NT2/D1 (cell line): ENCODE data around the gene PSME3.
"Not testable (repeated sequence)": the region's sequence is repeated elsewhere in the genome, so short reads cannot be mapped to it uniquely, and the experiment has no call there.

Experiments used
- DNase-seq: peaks from one replicate; pipeline ENCODE4 v3.0.0-alpha.2; 2011; ENCODE audit warnings: low read depth, low spot score
- H3K27me3 ChIP-seq: 2 replicates; pipeline ENCODE4 v1.6.0; 2011; ENCODE audit warnings: mild to moderate bottlenecking; ENCODE audit not compliant: insufficient read length, insufficient read depth
- H3K36me3 ChIP-seq: 2 replicates; pipeline ENCODE4 v1.6.1; 2011; ENCODE audit warnings: mild to moderate bottlenecking, low read length, mixed read lengths; ENCODE audit not compliant: insufficient read depth, insufficient read length
- H3K4me1 ChIP-seq: 2 replicates; pipeline ENCODE4 v1.5.1; 2011; ENCODE audit not compliant: insufficient read depth, insufficient read length
- H3K4me3 ChIP-seq: 2 replicates; pipeline ENCODE4 v1.5.1; 2011; ENCODE audit warnings: low read depth; ENCODE audit not compliant: insufficient read length
- H3K9ac ChIP-seq: 2 replicates; pipeline ENCODE4 v1.6.0; 2011; ENCODE audit warnings: low read depth; ENCODE audit not compliant: insufficient read length
- H3K9me3 ChIP-seq: 2 replicates; pipeline ENCODE4 v1.5.1; 2011; ENCODE audit warnings: mild to moderate bottlenecking, low read length; ENCODE audit not compliant: insufficient read depth
- SUZ12 ChIP-seq: IDR thresholded peaks from 2 replicates; pipeline ENCODE4 v1.6.1; 2011; ENCODE audit not compliant: insufficient read length, insufficient read depth; ENCODE audit errors: extremely low read depth
- YY1 ChIP-seq: IDR thresholded peaks from 2 replicates; pipeline ENCODE4 v1.6.1; 2011; ENCODE audit not compliant: insufficient read length, insufficient read depth
- ZNF274 ChIP-seq: IDR thresholded peaks from 2 replicates; pipeline ENCODE4 v1.6.1; 2011; ENCODE audit warnings: mild to moderate bottlenecking, low read depth, low read length

Gene PSME3

GRCh38 chr17:42853004-42853403 is 19.8 kb downstream of the PSME3 start:
- no peak for DNase-seq
- Histone ChIP-seq H3K27me3 (no peaks in the 10 kb centered on the region), H3K36me3 (no peaks in the 10 kb centered on the region), H3K9me3 (no peaks in the 10 kb centered on the region), H3K4me3 (no peak overlapping the region), H3K4me1 (peaks cover 4% of the 10 kb centered on the region), H3K9ac (no peak overlapping the region)
- TF ChIP-seq ZNF274 (no peak), SUZ12 (no peak), YY1 (no peak)

GRCh38 chr17:42853597-42853967 is 20.4 kb downstream of the PSME3 start:
- no peaks in the 10 kb centered on the region for H3K27me3 ChIP-seq
- H3K9ac ChIP-seq = no peak overlapping the region
- H3K36me3 ChIP-seq = no peaks in the 10 kb centered on the region
- TF ChIP-seq ZNF274 = no peak
- no peak for TF ChIP-seq YY1
- TF ChIP-seq SUZ12 = no peak
- no peaks in the 10 kb centered on the region for H3K9me3 ChIP-seq
- no peak overlapping the region for H3K4me3 ChIP-seq
- no peak for DNase-seq
- peaks cover 4% of the 10 kb centered on the region for H3K4me1 ChIP-seq

GRCh38 chr17:42853968-42854790 is 21.0 kb downstream of the PSME3 start:
- no peak for DNase-seq
- TF ChIP-seq YY1 (no peak), ZNF274 (no peak), SUZ12 (no peak)
- peaks cover 4% of the 10 kb centered on the region for H3K4me1 ChIP-seq
- no peaks in the 10 kb centered on the region for H3K27me3 ChIP-seq
- H3K9ac ChIP-seq = no peak overlapping the region
- no peaks in the 10 kb centered on the region for H3K36me3 ChIP-seq
- H3K4me3 ChIP-seq = no peak overlapping the region
- H3K9me3 ChIP-seq = no peaks in the 10 kb centered on the region

- Histone ChIP-seq H3K4me1 (peaks cover 4% of the 10 kb centered on the region), H3K9me3 (no peaks in the 10 kb centered on the region), H3K27me3 (no peaks in the 10 kb centered on the region), H3K9ac (no peak overlapping the region), H3K36me3 (no peaks in the 10 kb centered on the region), H3K4me3 (no peak overlapping the region)
- DNase-seq = no peak
- TF ChIP-seq YY1 (no peak), SUZ12 (no peak), ZNF274 (no peak)
Observed at GRCh38 chr17:42855048-42855596, 21.9 kb downstream of the PSME3 start.

- not testable (repeated sequence) for DNase-seq, H3K27me3 ChIP-seq, H3K4me3 ChIP-seq, H3K4me1 ChIP-seq, H3K9ac ChIP-seq, H3K9me3 ChIP-seq, H3K36me3 ChIP-seq
Observed at GRCh38 chr17:42856093-42856492, 22.9 kb downstream of the PSME3 start.

GRCh38 chr17:42856516-42856915 is 23.3 kb downstream of the PSME3 start:
- H3K27me3 ChIP-seq, H3K4me3 ChIP-seq, DNase-seq, H3K36me3 ChIP-seq, H3K9me3 ChIP-seq, H3K4me1 ChIP-seq, H3K9ac ChIP-seq: not testable (repeated sequence)

- Histone ChIP-seq H3K4me1 (peaks cover 4% of the 10 kb centered on the region), H3K4me3 (no peak overlapping the region), H3K36me3 (no peaks in the 10 kb centered on the region), H3K9me3 (no peaks in the 10 kb centered on the region), H3K27me3 (no peaks in the 10 kb centered on the region), H3K9ac (no peak overlapping the region)
- DNase-seq = no peak
- TF ChIP-seq SUZ12 (no peak), ZNF274 (no peak), YY1 (no peak)
Observed at GRCh38 chr17:42857389-42857788, 24.2 kb downstream of the PSME3 start.
